Mesendoderm (in vitro differentiated cells): ENCODE measurements around the gene CEP20.

ENCODE experiments used
- DNase-seq: peaks from one replicate; pipeline ENCODE4 v3.0.0; 2013
- H2AK5ac ChIP-seq: 2 replicates; pipeline ENCODE4 v1.6.1; 2013; ENCODE audit warnings: low read length, inconsistent platforms
- H2BK120ac ChIP-seq: 2 replicates; pipeline ENCODE4 v1.6.1; 2013; ENCODE audit warnings: low read depth, mild to moderate bottlenecking, low read length, moderate library complexity, mixed read lengths
- H2BK15ac ChIP-seq: replicated peaks from 2 replicates; pipeline ENCODE4 v1.6.1; 2013; ENCODE audit warnings: low read depth, mild to moderate bottlenecking, moderate library complexity
- H2BK5ac ChIP-seq: 2 replicates; pipeline ENCODE4 v1.6.1; 2013; ENCODE audit warnings: low read length, inconsistent platforms
- H3K18ac ChIP-seq: 2 replicates; pipeline ENCODE4 v1.6.1; 2013; ENCODE audit warnings: mild to moderate bottlenecking, low read length, mixed read lengths
- H3K23ac ChIP-seq: one replicate; pipeline ENCODE4 v1.6.1; 2013; ENCODE audit warnings: low read length
- H3K27ac ChIP-seq: 2 replicates; pipeline ENCODE4 v1.5.1; 2013; ENCODE audit warnings: low read depth, mild to moderate bottlenecking, inconsistent platforms, low read length, moderate library complexity
- H3K27me3 ChIP-seq: 2 replicates; pipeline ENCODE4 v1.6.1; 2013; ENCODE audit warnings: low read length, control low read depth, mild to moderate bottlenecking, inconsistent platforms; ENCODE audit not compliant: insufficient read depth, poor library complexity
- H3K36me3 ChIP-seq: 2 replicates; pipeline ENCODE4 v1.6.1; 2013; ENCODE audit warnings: low read length, inconsistent platforms; ENCODE audit not compliant: control insufficient read depth, insufficient read depth
- H3K4ac ChIP-seq: one replicate; pipeline ENCODE4 v1.6.1; 2013; ENCODE audit warnings: low read depth, mild to moderate bottlenecking, low read length, moderate library complexity
- H3K4me1 ChIP-seq: 2 replicates; pipeline ENCODE4 v1.6.1; 2013; ENCODE audit warnings: low read depth, low read length, inconsistent platforms; ENCODE audit not compliant: control insufficient read depth
- H3K4me2 ChIP-seq: 2 replicates; pipeline ENCODE4 v1.6.1; 2013; ENCODE audit warnings: low read length
- H3K4me3 ChIP-seq: 2 replicates; pipeline ENCODE4 v1.5.1; 2013; ENCODE audit warnings: mild to moderate bottlenecking, low read length
- H3K56ac ChIP-seq: one replicate; pipeline ENCODE4 v1.6.1; 2013; ENCODE audit warnings: low read length
- H3K79me1 ChIP-seq: 2 replicates; pipeline ENCODE4 v1.6.1; 2013; ENCODE audit warnings: low read length, inconsistent platforms
- H3K79me2 ChIP-seq: 2 replicates; pipeline ENCODE4 v1.6.1; 2013; ENCODE audit warnings: mild to moderate bottlenecking, low read length; ENCODE audit not compliant: control insufficient read depth, insufficient read depth
- H3K9ac ChIP-seq: 2 replicates; pipeline ENCODE4 v1.6.1; 2013; ENCODE audit warnings: low read length, inconsistent platforms
- H4K5ac ChIP-seq: one replicate; pipeline ENCODE4 v1.6.1; 2013; ENCODE audit warnings: low read length
- H4K8ac ChIP-seq: one replicate; pipeline ENCODE4 v1.6.1; 2013; ENCODE audit warnings: low read depth, mild to moderate bottlenecking, control low read depth, low read length, moderate library complexity
- WGBS: extraction: QIAGEN DNeasy Blood & Tissue Kit; methylation state at CpG from one replicate; pipeline ENCODE4 v1.1.7; 2013; ENCODE audit warnings: low lambda C conversion rate, missing lambda C conversion rate; ENCODE audit not compliant: insufficient coverage; ENCODE audit errors: extremely low coverage; 5-methylcytosine and 5-hydroxymethylcytosine counted together

Gene CEP20

DNA sequence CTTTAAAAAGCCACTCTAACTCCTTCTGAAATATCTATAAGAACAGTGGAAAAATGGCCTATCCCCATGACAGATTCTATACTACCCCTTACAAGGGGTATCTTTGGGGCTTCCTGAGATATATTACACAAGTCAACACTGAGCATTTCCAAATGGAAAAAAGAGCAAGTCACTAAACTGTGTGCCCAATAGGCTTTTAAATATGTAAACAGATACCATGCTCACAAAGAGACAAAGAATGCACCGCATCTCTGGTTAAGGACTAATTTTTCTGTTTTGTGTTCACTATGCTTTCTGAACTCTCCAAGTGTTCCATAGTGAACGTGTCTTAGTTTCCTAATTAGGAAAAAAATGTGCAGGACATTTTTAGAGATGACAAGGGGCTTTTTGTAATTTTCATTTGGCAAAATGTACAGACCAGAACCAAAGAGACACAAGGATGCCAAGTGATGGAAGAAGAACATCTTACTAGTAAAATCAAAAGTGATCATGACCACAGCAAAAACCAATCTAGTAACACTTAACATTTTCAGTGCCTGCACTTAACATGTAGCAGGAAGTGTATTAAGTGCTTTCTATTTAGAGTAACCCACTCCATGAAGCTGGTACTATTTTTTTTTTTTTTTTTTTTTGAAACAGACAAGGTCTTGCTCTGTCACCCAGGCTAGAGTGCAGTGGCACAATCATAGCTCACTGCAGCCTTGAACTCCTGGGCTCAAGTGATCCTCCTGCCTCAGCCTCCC, 53.1 kb downstream of the CEP20 start:
- no peaks in the 10 kb centered on the region for H3K79me2 ChIP-seq
- H4K8ac ChIP-seq, result no peak overlapping the region
- H2BK120ac ChIP-seq, result no peak overlapping the region
- H4K5ac ChIP-seq, result no peak overlapping the region
- H3K4me3 ChIP-seq, result no peak overlapping the region
- H2AK5ac ChIP-seq, result no peak overlapping the region
- H3K79me1 ChIP-seq, result no peaks in the 10 kb centered on the region
- WGBS, result no CpG with 5 or more reads among the region's 2 CpGs
- H3K27me3 ChIP-seq, result no peaks in the 10 kb centered on the region
- H2BK15ac ChIP-seq, result no peak overlapping the region
- no peaks in the 10 kb centered on the region for H3K4me1 ChIP-seq
- H3K36me3 ChIP-seq, result no peaks in the 10 kb centered on the region
- no peak overlapping the region for H3K56ac ChIP-seq
- no peak overlapping the region for H3K18ac ChIP-seq
- H2BK5ac ChIP-seq, result no peak overlapping the region
- H3K4ac ChIP-seq, result no peak overlapping the region
- H3K23ac ChIP-seq, result no peak overlapping the region
- H3K4me2 ChIP-seq, result no peak overlapping the region
- DNase-seq, result no peak
- H3K9ac ChIP-seq, result no peak overlapping the region
- H3K27ac ChIP-seq, result no peak overlapping the region

DNA sequence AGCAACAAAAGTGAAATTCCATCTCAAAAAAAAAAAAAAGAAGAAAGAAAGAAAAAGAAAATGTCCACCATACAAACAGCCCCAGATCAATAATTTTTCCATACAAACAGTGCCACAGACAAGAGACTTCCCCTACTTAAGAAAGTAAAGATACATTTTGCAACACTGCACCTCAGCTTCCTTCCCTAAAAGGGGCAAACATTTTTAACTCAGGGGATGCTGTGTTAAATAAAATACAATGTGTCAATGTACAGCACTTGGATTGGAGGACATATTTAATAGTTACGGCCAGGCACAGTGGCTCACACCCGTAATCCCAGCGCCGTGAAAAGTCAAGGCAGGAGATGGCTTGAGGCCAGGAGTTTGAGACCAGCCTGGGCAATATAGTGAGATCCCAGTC, 53.9 kb downstream of the CEP20 start:
- H3K27me3 ChIP-seq, result no peaks in the 10 kb centered on the region
- H3K56ac ChIP-seq, result no peak overlapping the region
- H2BK5ac ChIP-seq, result no peak overlapping the region
- no peak overlapping the region for H2AK5ac ChIP-seq
- H3K4me1 ChIP-seq, result no peaks in the 10 kb centered on the region
- DNase-seq, result no peak
- no CpG with 5 or more reads among the region's 4 CpGs for WGBS
- H2BK15ac ChIP-seq, result no peak overlapping the region
- no peak overlapping the region for H3K27ac ChIP-seq
- H3K36me3 ChIP-seq, result no peaks in the 10 kb centered on the region
- H2BK120ac ChIP-seq, result no peak overlapping the region
- no peak overlapping the region for H3K23ac ChIP-seq
- H3K4ac ChIP-seq, result no peak overlapping the region
- no peaks in the 10 kb centered on the region for H3K79me2 ChIP-seq
- H3K18ac ChIP-seq, result no peak overlapping the region
- no peak overlapping the region for H3K4me3 ChIP-seq
- H4K8ac ChIP-seq, result no peak overlapping the region
- no peak overlapping the region for H4K5ac ChIP-seq
- H3K9ac ChIP-seq, result no peak overlapping the region
- H3K79me1 ChIP-seq, result no peaks in the 10 kb centered on the region
- H3K4me2 ChIP-seq, result no peak overlapping the region

DNA sequence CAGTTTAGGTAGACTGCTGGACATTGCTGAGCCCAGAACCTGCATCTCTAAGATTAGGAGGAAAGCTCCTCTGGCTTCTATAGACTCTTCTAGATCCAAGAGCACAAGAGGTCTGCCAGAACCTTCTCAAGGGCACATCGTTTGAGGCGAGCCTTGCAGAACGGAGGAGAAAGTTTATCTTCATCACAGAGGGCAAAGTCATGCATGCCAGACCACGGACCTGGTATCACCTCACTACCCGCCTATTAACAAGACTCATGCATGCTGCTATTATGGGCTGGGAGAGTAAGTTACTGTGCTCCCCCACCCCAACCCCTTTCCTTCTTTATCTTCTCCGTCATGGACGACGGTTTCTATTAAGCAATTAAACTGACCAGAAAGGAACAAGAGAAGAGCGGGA, 54.9 kb downstream of the CEP20 start:
- Histone ChIP-seq H3K4me2 (no peak overlapping the region), H3K79me2 (no peaks in the 10 kb centered on the region), H3K18ac (no peak overlapping the region), H2BK5ac (no peak overlapping the region), H2AK5ac (no peak overlapping the region), H3K23ac (no peak overlapping the region), H3K27ac (no peak overlapping the region), H2BK15ac (no peak overlapping the region), H3K79me1 (no peaks in the 10 kb centered on the region), H3K36me3 (no peaks in the 10 kb centered on the region), H3K9ac (no peak overlapping the region), H3K4me3 (no peak overlapping the region), H3K4ac (no peak overlapping the region), H4K5ac (no peak overlapping the region), H4K8ac (no peak overlapping the region), H3K27me3 (no peaks in the 10 kb centered on the region), H3K4me1 (no peaks in the 10 kb centered on the region), H2BK120ac (no peak overlapping the region), H3K56ac (no peak overlapping the region)
- no CpG with 5 or more reads among the region's 9 CpGs for WGBS
- DNase-seq, result no peak

DNA sequence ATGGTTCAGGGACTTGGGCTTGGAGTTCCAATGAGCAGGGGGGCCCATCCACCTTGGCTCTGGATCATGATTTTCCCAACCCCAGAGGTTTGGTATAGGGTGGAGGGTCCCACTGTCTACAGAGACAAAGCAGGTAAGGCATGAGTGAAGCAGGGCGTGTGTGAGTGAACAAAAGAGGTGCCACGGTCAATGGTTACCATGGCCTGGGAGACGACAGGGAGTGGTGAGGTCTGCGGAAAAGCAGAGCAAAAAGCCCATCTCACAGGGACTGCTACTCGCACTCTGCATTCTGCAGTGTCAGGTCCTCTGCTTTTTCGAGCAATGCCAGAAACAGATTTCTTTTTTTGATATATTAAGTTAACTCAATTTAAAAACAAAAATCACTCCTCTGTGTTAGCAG, 56.2 kb downstream of the CEP20 start:
- no peaks in the 10 kb centered on the region for H3K79me1 ChIP-seq
- no peak overlapping the region for H4K8ac ChIP-seq
- H3K4me3 ChIP-seq, result no peak overlapping the region
- H2BK120ac ChIP-seq, result no peak overlapping the region
- H3K9ac ChIP-seq, result no peak overlapping the region
- no peaks in the 10 kb centered on the region for H3K36me3 ChIP-seq
- no peak overlapping the region for H3K56ac ChIP-seq
- no peak overlapping the region for H3K4me2 ChIP-seq
- no peaks in the 10 kb centered on the region for H3K27me3 ChIP-seq
- WGBS, result no CpG with 5 or more reads among the region's 6 CpGs
- H3K27ac ChIP-seq, result no peak overlapping the region
- H3K4ac ChIP-seq, result no peak overlapping the region
- H2BK15ac ChIP-seq, result no peak overlapping the region
- no peak overlapping the region for H3K18ac ChIP-seq
- no peak overlapping the region for H4K5ac ChIP-seq
- no peak overlapping the region for H2BK5ac ChIP-seq
- no peak for DNase-seq
- no peak overlapping the region for H3K23ac ChIP-seq
- no peak overlapping the region for H2AK5ac ChIP-seq
- no peaks in the 10 kb centered on the region for H3K79me2 ChIP-seq
- no peaks in the 10 kb centered on the region for H3K4me1 ChIP-seq

DNA sequence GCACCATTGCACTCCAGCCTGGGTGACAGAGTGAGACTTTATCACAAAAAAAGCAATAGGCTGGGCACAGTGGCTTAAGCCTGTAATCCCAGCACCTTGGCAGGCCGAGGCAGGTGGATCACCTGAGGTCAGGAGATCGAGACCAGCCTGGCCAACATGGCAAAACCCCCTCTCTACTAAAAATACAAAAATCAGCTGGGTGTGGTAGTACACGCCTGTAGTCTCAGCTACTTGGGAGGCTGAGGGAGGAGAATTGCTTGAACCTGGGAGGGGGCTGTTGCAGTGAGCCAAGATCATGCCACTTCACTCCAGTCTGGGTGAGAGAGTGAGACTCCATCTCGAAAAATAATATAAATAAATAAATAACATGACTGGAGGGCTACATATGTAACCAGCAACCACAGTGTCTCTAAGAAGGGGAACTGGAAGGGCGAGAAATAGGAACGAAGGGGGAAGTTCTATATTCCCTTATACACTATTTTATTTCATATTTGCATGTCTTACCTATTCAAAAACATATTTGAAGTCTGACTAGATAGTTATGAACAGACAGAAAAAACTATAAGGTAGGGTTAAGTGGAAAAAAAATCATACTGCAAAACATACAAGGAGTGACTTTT, 57.5 kb downstream of the CEP20 start:
- H3K27ac ChIP-seq, result no peak overlapping the region
- H3K79me2 ChIP-seq, result no peaks in the 10 kb centered on the region
- no peak for DNase-seq
- H3K79me1 ChIP-seq, result no peaks in the 10 kb centered on the region
- H4K5ac ChIP-seq, result no peak overlapping the region
- no peaks in the 10 kb centered on the region for H3K27me3 ChIP-seq
- H3K4ac ChIP-seq, result no peak overlapping the region
- no peak overlapping the region for H3K4me2 ChIP-seq
- H3K36me3 ChIP-seq, result no peaks in the 10 kb centered on the region
- no peak overlapping the region for H3K23ac ChIP-seq
- H3K4me3 ChIP-seq, result no peak overlapping the region
- WGBS, result no CpG with 5 or more reads among the region's 6 CpGs
- no peak overlapping the region for H2BK5ac ChIP-seq
- H2BK15ac ChIP-seq, result no peak overlapping the region
- H3K9ac ChIP-seq, result no peak overlapping the region
- no peak overlapping the region for H3K18ac ChIP-seq
- H4K8ac ChIP-seq, result no peak overlapping the region
- no peak overlapping the region for H3K56ac ChIP-seq
- no peak overlapping the region for H2BK120ac ChIP-seq
- no peak overlapping the region for H2AK5ac ChIP-seq
- H3K4me1 ChIP-seq, result no peaks in the 10 kb centered on the region

DNA sequence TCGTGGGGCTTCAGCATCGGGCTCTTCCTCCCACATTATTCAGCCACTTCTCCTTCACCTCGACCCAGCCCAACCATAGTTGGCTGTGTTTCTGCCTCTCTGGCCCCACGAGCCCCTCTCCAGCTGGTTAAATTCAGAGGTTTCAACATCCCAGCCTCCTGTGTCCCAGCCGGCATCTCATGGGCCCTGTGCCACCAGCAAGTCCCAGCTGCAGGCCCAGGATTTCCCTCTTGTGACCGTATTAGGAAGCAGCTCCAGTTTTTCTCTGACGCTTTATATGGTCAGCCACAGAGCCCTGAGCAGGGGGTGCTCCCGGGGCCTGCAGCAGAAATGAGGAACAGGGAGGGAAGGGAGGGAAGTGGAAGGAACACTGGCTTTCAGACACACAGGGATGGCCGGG, 58.9 kb downstream of the CEP20 start:
- H3K79me1 ChIP-seq, result no peaks in the 10 kb centered on the region
- no peak overlapping the region for H3K9ac ChIP-seq
- H4K8ac ChIP-seq, result no peak overlapping the region
- H3K23ac ChIP-seq, result no peak overlapping the region
- H3K4ac ChIP-seq, result no peak overlapping the region
- no peak overlapping the region for H2BK5ac ChIP-seq
- H3K36me3 ChIP-seq, result no peaks in the 10 kb centered on the region
- H3K4me1 ChIP-seq, result no peaks in the 10 kb centered on the region
- H3K4me3 ChIP-seq, result no peak overlapping the region
- no peak overlapping the region for H2AK5ac ChIP-seq
- H3K18ac ChIP-seq, result no peak overlapping the region
- H2BK120ac ChIP-seq, result no peak overlapping the region
- H3K27ac ChIP-seq, result no peak overlapping the region
- no peak overlapping the region for H3K56ac ChIP-seq
- H3K79me2 ChIP-seq, result no peaks in the 10 kb centered on the region
- H3K4me2 ChIP-seq, result no peak overlapping the region
- DNase-seq, result peak; percentile 30
- no peak overlapping the region for H4K5ac ChIP-seq
- H2BK15ac ChIP-seq, result no peak overlapping the region
- H3K27me3 ChIP-seq, result no peaks in the 10 kb centered on the region
- WGBS, result no CpG with 5 or more reads among the region's 9 CpGs
